HepG2 (cell line): ENCODE measurements around the gene RABL6. TPM values are rescaled to one million over a fixed set of nuclear protein-coding genes. Genes with fewer than 3 reads are reported as not detected.

Experiments
- ADNP ChIP-seq: sonication (generic); formaldehyde crosslinking; IDR thresholded peaks from 2 replicates; pipeline ENCODE4 v1.4.0; 2020; ENCODE audit warnings: missing genetic modification reagents
- CSRNP2 ChIP-seq: sonication (generic); formaldehyde crosslinking; conservative IDR thresholded peaks from 2 replicates; pipeline ENCODE4 v1.8.0; 2022; ENCODE audit warnings: low read depth, missing genetic modification reagents
- FLYWCH1 ChIP-seq: sonication (generic); formaldehyde crosslinking; IDR thresholded peaks from 2 replicates; pipeline ENCODE4 v1.8.1; 2023; ENCODE audit warnings: mild to moderate bottlenecking, missing genetic modification reagents
- FOXC1 ChIP-seq: sonication (generic); formaldehyde crosslinking; IDR thresholded peaks from 2 replicates; pipeline ENCODE4 v1.8.0; 2022; ENCODE audit warnings: mild to moderate bottlenecking, missing genetic modification reagents, borderline replicate concordance
- GLI4 ChIP-seq: sonication (generic); formaldehyde crosslinking; IDR thresholded peaks from 2 replicates; pipeline ENCODE4 v1.5.1; 2020; ENCODE audit warnings: missing genetic modification reagents, mild to moderate bottlenecking, moderate library complexity, borderline replicate concordance
- HNF4A ChIP-seq: sonication (generic); formaldehyde crosslinking; IDR thresholded peaks from 2 replicates; pipeline ENCODE4 v1.4.0; 2020; ENCODE audit warnings: missing genetic modification reagents
- HNRNPLL ChIP-seq: fragments of 200-400 bp; formaldehyde crosslinking; IDR thresholded peaks from 2 replicates; pipeline ENCODE4 v1.6.1; 2017; ENCODE audit warnings: mild to moderate bottlenecking, low read depth, low read length; ENCODE audit not compliant: poor library complexity, severe bottlenecking
- JDP2 ChIP-seq: sonication (generic); formaldehyde crosslinking; IDR thresholded peaks from 2 replicates; pipeline ENCODE4 v1.8.1; 2022; ENCODE audit warnings: missing genetic modification reagents, borderline replicate concordance
- MZF1 ChIP-seq: sonication (generic); formaldehyde crosslinking; IDR thresholded peaks from 2 replicates; pipeline ENCODE4 v1.8.1; 2023; ENCODE audit warnings: mild to moderate bottlenecking, missing genetic modification reagents, borderline replicate concordance
- NFIC ChIP-seq: IDR thresholded peaks from 2 replicates; pipeline ENCODE4 v1.6.1; 2012; ENCODE audit warnings: mild to moderate bottlenecking, low read length, inconsistent platforms
- NR1H2 ChIP-seq: sonication (generic); formaldehyde crosslinking; IDR thresholded peaks from 2 replicates; pipeline ENCODE4 v1.8.1; 2022; ENCODE audit warnings: low read depth, missing genetic modification reagents, borderline replicate concordance
- PPARG ChIP-seq: conservative IDR thresholded peaks from 2 replicates; pipeline ENCODE4 v1.6.1; 2016; ENCODE audit warnings: missing biosample characterization, missing genetic modification reagents
- STAG1 ChIP-seq: sonication (generic); formaldehyde crosslinking; IDR thresholded peaks from 2 replicates; pipeline ENCODE4 v1.4.0; 2020; ENCODE audit warnings: missing genetic modification reagents
- TCF7 ChIP-seq: sonication (generic); IDR thresholded peaks from 2 replicates; pipeline ENCODE4 v1.6.1; 2016; ENCODE audit warnings: antibody characterized with exemption, low read depth
- WIZ ChIP-seq: sonication (generic); formaldehyde crosslinking; IDR thresholded peaks from 2 replicates; pipeline ENCODE4 v1.5.1; 2020; ENCODE audit warnings: mild to moderate bottlenecking, missing genetic modification reagents
- ZNF12 ChIP-seq: sonication (generic); formaldehyde crosslinking; IDR thresholded peaks from 2 replicates; pipeline ENCODE4 v1.5.0; 2020; ENCODE audit warnings: missing genetic modification reagents
- ZNF333 ChIP-seq: sonication (generic); formaldehyde crosslinking; IDR thresholded peaks from 2 replicates; pipeline ENCODE4 v1.4.0; 2020; ENCODE audit warnings: mild to moderate bottlenecking, missing genetic modification reagents, borderline replicate concordance
- ZNF337 ChIP-seq: sonication (generic); formaldehyde crosslinking; IDR thresholded peaks from 2 replicates; pipeline ENCODE4 v1.5.1; 2020; ENCODE audit warnings: missing genetic modification reagents, low read depth, mild to moderate bottlenecking, borderline replicate concordance
- ZNF33B ChIP-seq: sonication (generic); formaldehyde crosslinking; IDR thresholded peaks from 2 replicates; pipeline ENCODE4 v1.5.1; 2020; ENCODE audit warnings: mild to moderate bottlenecking, missing genetic modification reagents
- ZNF550 ChIP-seq: sonication (generic); formaldehyde crosslinking; IDR thresholded peaks from 2 replicates; pipeline ENCODE4 v1.4.0; 2020; ENCODE audit warnings: mild to moderate bottlenecking, missing genetic modification reagents, borderline replicate concordance
- ZNF577 ChIP-seq: sonication (generic); formaldehyde crosslinking; IDR thresholded peaks from 2 replicates; pipeline ENCODE4 v1.4.0; 2020; ENCODE audit warnings: mild to moderate bottlenecking, low read depth, missing genetic modification reagents, borderline replicate concordance
- ZNF589 ChIP-seq: sonication (generic); formaldehyde crosslinking; conservative IDR thresholded peaks from 2 replicates; pipeline ENCODE4 v1.8.0; 2022; ENCODE audit warnings: mild to moderate bottlenecking, moderate library complexity, missing genetic modification reagents
- ZNF619 ChIP-seq: sonication (generic); formaldehyde crosslinking; IDR thresholded peaks from 2 replicates; pipeline ENCODE4 v1.4.0; 2020; ENCODE audit warnings: mild to moderate bottlenecking, missing genetic modification reagents
- ZNF678 ChIP-seq: sonication (generic); formaldehyde crosslinking; IDR thresholded peaks from 2 replicates; pipeline ENCODE4 v1.4.0; 2020; ENCODE audit warnings: mild to moderate bottlenecking, missing genetic modification reagents
- ZNF75D ChIP-seq: sonication (generic); formaldehyde crosslinking; IDR thresholded peaks from 2 replicates; pipeline ENCODE4 v1.8.1; 2023; ENCODE audit warnings: missing genetic modification reagents, mild to moderate bottlenecking, borderline replicate concordance
- ZNF782 ChIP-seq: sonication (generic); formaldehyde crosslinking; IDR thresholded peaks from 2 replicates; pipeline ENCODE4 v1.4.0; 2020; ENCODE audit warnings: missing genetic modification reagents, mild to moderate bottlenecking, borderline replicate concordance
- polyA plus RNA-seq, 8 experiments: library from polyadenylated mRNA; depleted of rRNA in 3 of 8; stranded (reverse) in 7 of 8; unstranded in 1 of 8; fragments of >200 nt; fragmentation: Illumina TruSeq in 4 of 8; extraction: Trizol in 4 of 8; gene quantifications; 2 replicates each; pipeline versions ENCODE4 v1.2.1 to v1.2.3, GENCODE V29; 2011 to 2016; ENCODE audit warnings: low read depth in 4 of 8, missing spikeins in 1 of 8, mixed read lengths in 1 of 8; ENCODE audit not compliant: insufficient read depth in 1 of 8
- total RNA-seq, 5 experiments: library from RNA; depleted of rRNA; stranded (reverse); fragments of >200 nt; fragmentation: Illumina TruSeq; extraction: Trizol; gene quantifications; 2 replicates each; pipeline ENCODE4 v1.2.3, GENCODE V29; 2016; ENCODE audit warnings: low read depth in 1 of 5
- TF ChIP-seq, protein P1 (sequence below): sonication (generic); formaldehyde crosslinking; conservative IDR thresholded peaks from 2 replicates; pipeline ENCODE4 v1.5.0; 2020; ENCODE audit warnings: missing genetic modification reagents
- TF ChIP-seq, protein P2 (sequence below): sonication (generic); formaldehyde crosslinking; IDR thresholded peaks from 2 replicates; pipeline ENCODE4 v1.4.0; 2020; ENCODE audit warnings: mild to moderate bottlenecking, missing genetic modification reagents

The RABL6 gene
- total and polyA plus RNA-seq, 2 of the 13 experiments (the other 11 are each of a cell fraction or from before 2014, with no cell fraction given) = 81.5 to 125 TPM

GRCh38 chr9:136791516-136792276 is 16.1 kb upstream of the RABL6 start (continued):
- peak; percentile 34; the same call in 1 of the 2 replicates for TF ChIP-seq ZNF678
- TF ChIP-seq ZNF782 (CRISPR knock-in tag) = no peak
- TF ChIP-seq, protein P1, sequence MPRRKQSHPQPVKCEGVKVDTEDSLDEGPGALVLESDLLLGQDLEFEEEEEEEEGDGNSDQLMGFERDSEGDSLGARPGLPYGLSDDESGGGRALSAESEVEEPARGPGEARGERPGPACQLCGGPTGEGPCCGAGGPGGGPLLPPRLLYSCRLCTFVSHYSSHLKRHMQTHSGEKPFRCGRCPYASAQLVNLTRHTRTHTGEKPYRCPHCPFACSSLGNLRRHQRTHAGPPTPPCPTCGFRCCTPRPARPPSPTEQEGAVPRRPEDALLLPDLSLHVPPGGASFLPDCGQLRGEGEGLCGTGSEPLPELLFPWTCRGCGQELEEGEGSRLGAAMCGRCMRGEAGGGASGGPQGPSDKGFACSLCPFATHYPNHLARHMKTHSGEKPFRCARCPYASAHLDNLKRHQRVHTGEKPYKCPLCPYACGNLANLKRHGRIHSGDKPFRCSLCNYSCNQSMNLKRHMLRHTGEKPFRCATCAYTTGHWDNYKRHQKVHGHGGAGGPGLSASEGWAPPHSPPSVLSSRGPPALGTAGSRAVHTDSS (CRISPR knock-in tag) = no peak; the same call in 1 of the 2 replicates
- TF ChIP-seq HNF4A = no peak
- no peak for TF ChIP-seq ZNF550
- TF ChIP-seq ZNF12 (CRISPR knock-in tag) = no peak
- TF ChIP-seq ADNP (CRISPR knock-in tag) = no peak
- TF ChIP-seq HNRNPLL = no peak
- TF ChIP-seq ZNF589 (CRISPR knock-in tag) = 0 out of 2 replicates have a peak, but pooled peaks have one; percentile 20
- no peak for TF ChIP-seq JDP2
- TF ChIP-seq ZNF75D (CRISPR knock-in tag) = no peak
- TF ChIP-seq FLYWCH1 (CRISPR knock-in tag) = no peak
- TF ChIP-seq, protein P2, sequence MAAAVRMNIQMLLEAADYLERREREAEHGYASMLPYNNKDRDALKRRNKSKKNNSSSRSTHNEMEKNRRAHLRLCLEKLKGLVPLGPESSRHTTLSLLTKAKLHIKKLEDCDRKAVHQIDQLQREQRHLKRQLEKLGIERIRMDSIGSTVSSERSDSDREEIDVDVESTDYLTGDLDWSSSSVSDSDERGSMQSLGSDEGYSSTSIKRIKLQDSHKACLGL (CRISPR knock-in tag) = no peak; the same call in 1 of the 2 replicates
- peak; percentile 66; the same call in 1 of the 2 replicates for TF ChIP-seq FOXC1 (CRISPR knock-in tag)
- TF ChIP-seq PPARG (CRISPR knock-in tag) = no peak
- no peak; the same call in 1 of the 2 replicates for TF ChIP-seq GLI4 (CRISPR knock-in tag)
- TF ChIP-seq TCF7 = no peak
- TF ChIP-seq MZF1 (CRISPR knock-in tag) = 0 out of 2 replicates have a peak, but pooled peaks have one; percentile 19
- no peak for TF ChIP-seq ZNF577
- 0 out of 2 replicates have a peak, but pooled peaks have one; percentile 0 for TF ChIP-seq ZNF33B (CRISPR knock-in tag)
- peak; percentile 66; the same call in 1 of the 2 replicates for TF ChIP-seq WIZ (CRISPR knock-in tag)
- no peak for TF ChIP-seq ZNF619
- no peak for TF ChIP-seq CSRNP2 (CRISPR knock-in tag)
- no peak for TF ChIP-seq NR1H2
- no peak for TF ChIP-seq ZNF337
- no peak for TF ChIP-seq NFIC
- no peak; the same call in 1 of the 2 replicates for TF ChIP-seq ZNF333 (CRISPR knock-in tag)
- peak; percentile 55 for TF ChIP-seq STAG1 (CRISPR knock-in tag)
